Kidney glomerular epithelial cell (primary cell): ENCODE data around the gene TAS2R9.
"Not testable (repeated sequence)": the region's sequence is repeated elsewhere in the genome, so short reads cannot be mapped to it uniquely, and the experiment has no call there.

Experiments
- DNase-seq: peaks from one replicate; lab custom pipeline; 2025; lab: John Stamatoyannopoulos, UW

The TAS2R9 gene

GRCh38 chr12:10810068-10810467 lies at the start of gene TAS2R9:
TSS of gene TAS2R9 (minus strand) at chr12:10810168. CDS start at chr12:10810075, 93 bp downstream.
- no peak for DNase-seq

- no peak for DNase-seq
These were observed 45.8 kb upstream of the TAS2R9 start for GRCh38 chr12:10855807-10856206.

- no peak for DNase-seq
These were observed 43.8 kb upstream of the TAS2R9 start for GRCh38 chr12:10853776-10854175.

- peak; percentile 0 for DNase-seq
These were observed 41.4 kb upstream of the TAS2R9 start for GRCh38 chr12:10851243-10851858.

- DNase-seq = no peak
These were observed 39.5 kb upstream of the TAS2R9 start, which contains the start of gene PRR4 for GRCh38 chr12:10849425-10849878. TSS of gene PRR4 (minus strand) at chr12:10849475. CDS start at chr12:10849437, 38 bp downstream.

- DNase-seq = peak; percentile 34
These were observed 37.8 kb upstream of the TAS2R9 start for GRCh38 chr12:10847744-10848143.

GRCh38 chr12:10842862-10843261 lies 32.9 kb upstream of the TAS2R9 start:
- DNase-seq = no peak

- no peak for DNase-seq
These were observed 28.5 kb upstream of the TAS2R9 start for GRCh38 chr12:10838461-10838860.

- DNase-seq = no peak
These were observed 20.0 kb upstream of the TAS2R9 start for GRCh38 chr12:10829994-10830393.

GRCh38 chr12:10826258-10826657 lies 16.3 kb upstream of the TAS2R9 start, which contains the start of gene TAS2R10:
TSS of gene TAS2R10 (minus strand) at chr12:10826358. CDS start at chr12:10826269, 89 bp downstream.
- no peak for DNase-seq

GRCh38 chr12:10824957-10825356 lies 15.0 kb upstream of the TAS2R9 start:
- no peak for DNase-seq

GRCh38 chr12:10811883-10812536 lies 2.0 kb upstream of the TAS2R9 start:
- DNase-seq = no peak

- no peak for DNase-seq
These were observed 2.8 kb downstream of the TAS2R9 start, which contains the start of gene TAS2R8 for GRCh38 chr12:10807186-10807585. TSS of gene TAS2R8 (minus strand) at chr12:10807286. CDS start at chr12:10806980, 306 bp downstream.

GRCh38 chr12:10802587-10802986 lies 7.4 kb downstream of the TAS2R9 start, which contains the start of gene TAS2R7:
TSS of gene TAS2R7 (minus strand) at chr12:10802627. CDS start at chr12:10802570, 57 bp downstream.
- DNase-seq = no peak

- DNase-seq = no peak
These were observed 8.2 kb downstream of the TAS2R9 start for GRCh38 chr12:10801741-10802140.

- DNase-seq = no peak
These were observed 15.7 kb downstream of the TAS2R9 start for GRCh38 chr12:10794222-10794621.

- not testable (repeated sequence) for DNase-seq
These were observed 18.2 kb downstream of the TAS2R9 start for GRCh38 chr12:10791769-10792168.

- no peak for DNase-seq
These were observed 26.7 kb downstream of the TAS2R9 start for GRCh38 chr12:10783252-10783651.

GRCh38 chr12:10779103-10779502 lies 30.9 kb downstream of the TAS2R9 start:
- DNase-seq = no peak

- peak; percentile 46 for DNase-seq
These were observed 38.7 kb downstream of the TAS2R9 start for GRCh38 chr12:10771132-10771733.

GRCh38 chr12:10759657-10760056 lies 50.3 kb downstream of the TAS2R9 start:
- no peak for DNase-seq
